ENCODE results near the gene CDCA8.
A peak's percentile ranks its signal among the peaks of the same experiment; 100 is the strongest.
"Not testable (repeated sequence)": the region's sequence is repeated elsewhere in the genome, so short reads cannot be mapped to it uniquely, and the experiment has no call there.

CDCA8 gene

GRCh38 chr1:37732111-37732780, 39.9 kb downstream of the CDCA8 start:
- DNase-seq (ENCODE audit: low read depth in 2 of 3, low spot score in 1 of 3): no peak

DNA sequence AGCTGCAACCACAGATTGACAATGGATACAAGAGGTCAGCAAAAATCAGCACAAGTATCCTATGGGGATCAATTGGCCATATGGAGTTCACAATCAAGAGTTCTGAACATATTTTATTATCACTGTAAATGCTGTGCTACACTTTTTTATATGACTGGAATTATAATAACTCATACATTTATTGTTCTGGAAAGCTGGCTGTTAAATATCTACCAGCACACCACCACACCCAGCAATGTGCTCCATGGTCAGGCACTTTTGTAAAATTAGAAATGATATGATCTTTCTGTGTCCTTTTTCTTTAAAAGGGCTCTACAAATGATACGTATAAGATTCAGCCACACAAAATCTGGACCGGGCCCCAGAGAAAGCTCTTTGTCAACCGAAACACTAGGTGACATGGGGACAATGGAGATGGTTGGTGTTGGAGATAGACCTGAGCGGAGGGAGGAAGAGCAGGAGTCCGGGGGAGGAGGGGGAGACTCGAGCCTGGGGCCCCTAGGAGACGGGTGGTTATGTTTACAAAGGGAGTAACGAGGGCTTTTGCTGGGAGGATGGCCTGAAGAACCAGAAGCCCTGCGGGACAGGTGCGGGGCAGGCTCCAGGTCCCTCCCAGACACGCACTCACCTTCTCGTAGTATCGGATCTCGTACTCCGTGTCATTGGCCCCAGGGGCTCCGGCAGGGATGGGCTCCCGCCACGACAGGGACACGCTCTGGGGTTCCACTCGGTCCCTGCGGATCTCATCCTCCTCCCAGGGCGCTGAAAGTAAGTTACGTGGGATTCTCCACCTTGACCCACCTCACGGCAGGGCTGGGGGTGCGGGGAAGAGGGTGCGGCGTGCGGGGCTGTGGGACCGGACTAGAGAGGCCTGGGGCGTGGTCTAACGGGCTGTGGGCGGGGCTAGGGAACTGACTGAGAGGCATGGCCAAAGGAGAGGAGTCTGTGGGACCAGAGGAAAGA, 42.6 kb downstream of the CDCA8 start:
- no peak for DNase-seq (ENCODE audit: low read depth in 2 of 3, low spot score in 1 of 3)

DNA sequence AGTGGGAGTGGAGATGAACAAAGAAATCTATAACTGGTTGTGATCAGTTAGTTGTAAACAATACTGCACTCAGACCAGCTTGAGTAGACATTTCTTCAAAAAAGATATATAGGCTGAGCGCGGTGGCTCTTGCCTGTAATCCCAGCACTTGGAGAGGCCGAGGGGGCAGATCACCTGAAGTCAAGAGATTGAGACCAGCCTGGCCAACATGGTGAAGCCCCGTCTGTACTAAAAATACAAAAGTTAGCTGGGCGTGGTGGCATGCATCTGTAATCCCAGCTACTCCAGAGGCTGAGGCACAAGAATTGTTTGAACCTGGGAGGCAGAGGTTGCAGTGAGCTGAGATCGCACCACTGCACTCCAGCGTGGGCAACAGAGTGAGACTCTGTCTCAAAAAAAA, 45.7 kb downstream of the CDCA8 start:
- DNase-seq (ENCODE audit: low read depth in 2 of 3, low spot score in 1 of 3): not testable (repeated sequence)

- not testable (repeated sequence) for DNase-seq (ENCODE audit: low read depth in 2 of 3, low spot score in 1 of 3)
Observed at GRCh38 chr1:37738619-37739018, 46.3 kb downstream of the CDCA8 start.

DNA sequence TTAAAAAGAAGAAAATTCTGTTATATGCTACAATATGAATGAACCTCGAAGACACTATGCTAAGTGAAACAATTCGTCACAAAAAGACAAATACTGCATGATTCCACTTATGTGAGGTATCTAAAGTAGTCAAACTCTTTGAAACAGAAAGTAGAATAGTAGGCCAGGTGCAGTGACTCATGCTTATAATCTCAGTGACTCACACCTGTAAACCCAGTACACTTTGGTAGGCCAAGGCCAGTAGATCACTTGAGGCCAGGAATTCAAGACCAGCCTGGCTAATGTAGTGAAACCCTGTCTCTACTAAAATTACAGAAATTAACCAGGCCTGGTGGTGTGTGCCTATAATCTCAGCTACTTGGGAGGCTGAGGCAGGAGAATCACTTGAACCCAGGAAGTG, 46.9 kb downstream of the CDCA8 start:
- DNase-seq (ENCODE audit: low read depth in 2 of 3, low spot score in 1 of 3): no peak

DNA sequence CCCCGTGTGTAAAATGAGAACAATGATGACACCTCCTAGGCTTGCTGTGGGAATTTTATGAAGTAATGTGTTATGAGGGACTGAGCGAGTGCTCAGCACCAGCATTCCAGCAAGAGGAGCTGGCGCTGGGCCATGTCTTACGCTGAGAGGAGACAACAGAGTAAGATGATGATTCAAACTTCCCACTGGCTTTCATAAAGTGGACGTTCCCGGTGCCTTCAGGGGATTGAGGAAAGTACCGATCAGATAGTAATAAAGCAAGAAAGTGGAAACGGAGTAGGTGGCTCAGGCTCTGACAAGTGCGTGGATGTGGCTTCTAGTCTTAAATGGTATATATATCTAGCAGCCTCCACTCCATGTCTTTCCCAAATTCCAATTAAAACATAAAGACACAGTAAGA, 48.8 kb downstream of the CDCA8 start:
- no peak for DNase-seq (ENCODE audit: low read depth in 2 of 3, low spot score in 1 of 3)

GRCh38 chr1:37741662-37742061, 49.3 kb downstream of the CDCA8 start:
- DNase-seq (ENCODE audit: low read depth in 2 of 3, low spot score in 1 of 3): no peak

DNA sequence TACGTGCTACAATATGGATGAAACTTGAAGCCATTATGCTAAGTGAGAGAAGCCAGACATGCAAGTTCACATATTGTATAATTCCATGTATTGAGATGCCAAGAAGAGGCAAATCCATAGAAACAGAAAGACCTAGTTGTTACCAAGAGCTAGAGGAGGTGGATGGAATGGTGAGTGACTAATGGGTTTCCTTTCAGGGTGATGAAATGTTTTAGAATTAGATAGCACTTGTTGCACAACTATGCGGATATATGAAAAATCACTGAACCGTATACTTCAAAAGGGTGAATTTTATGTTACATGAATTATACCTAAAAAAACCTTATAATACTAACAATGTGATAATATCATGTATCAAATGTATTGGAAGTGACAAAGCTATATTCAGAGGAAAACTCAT, 54.5 kb downstream of the CDCA8 start:
- no peak for DNase-seq (ENCODE audit: low read depth in 2 of 3, low spot score in 1 of 3)

- no peak for DNase-seq (ENCODE audit: low read depth in 2 of 3, low spot score in 1 of 3)
Observed at GRCh38 chr1:37748565-37748964, 56.2 kb downstream of the CDCA8 start.

DNA sequence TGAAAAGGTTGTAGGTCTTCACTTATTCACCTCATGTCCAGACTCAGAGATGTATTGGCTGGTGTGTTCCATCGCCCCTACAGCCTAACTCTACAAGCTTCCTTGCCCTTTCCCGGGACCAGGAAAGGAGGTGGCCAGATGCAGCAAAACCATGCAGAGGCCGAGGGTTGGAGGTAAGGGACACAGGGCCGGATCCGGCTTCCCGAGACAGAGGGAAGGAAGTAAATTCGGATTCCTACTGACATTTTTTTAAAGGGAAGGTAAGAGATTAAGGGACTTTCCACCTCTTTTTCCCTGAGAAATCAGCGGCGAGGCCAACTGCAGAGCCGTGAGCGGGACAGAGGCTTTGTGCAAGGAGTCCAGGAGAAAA, 59.9 kb downstream of the CDCA8 start:
- no peak for DNase-seq (ENCODE audit: low read depth in 2 of 3, low spot score in 1 of 3)

DNA sequence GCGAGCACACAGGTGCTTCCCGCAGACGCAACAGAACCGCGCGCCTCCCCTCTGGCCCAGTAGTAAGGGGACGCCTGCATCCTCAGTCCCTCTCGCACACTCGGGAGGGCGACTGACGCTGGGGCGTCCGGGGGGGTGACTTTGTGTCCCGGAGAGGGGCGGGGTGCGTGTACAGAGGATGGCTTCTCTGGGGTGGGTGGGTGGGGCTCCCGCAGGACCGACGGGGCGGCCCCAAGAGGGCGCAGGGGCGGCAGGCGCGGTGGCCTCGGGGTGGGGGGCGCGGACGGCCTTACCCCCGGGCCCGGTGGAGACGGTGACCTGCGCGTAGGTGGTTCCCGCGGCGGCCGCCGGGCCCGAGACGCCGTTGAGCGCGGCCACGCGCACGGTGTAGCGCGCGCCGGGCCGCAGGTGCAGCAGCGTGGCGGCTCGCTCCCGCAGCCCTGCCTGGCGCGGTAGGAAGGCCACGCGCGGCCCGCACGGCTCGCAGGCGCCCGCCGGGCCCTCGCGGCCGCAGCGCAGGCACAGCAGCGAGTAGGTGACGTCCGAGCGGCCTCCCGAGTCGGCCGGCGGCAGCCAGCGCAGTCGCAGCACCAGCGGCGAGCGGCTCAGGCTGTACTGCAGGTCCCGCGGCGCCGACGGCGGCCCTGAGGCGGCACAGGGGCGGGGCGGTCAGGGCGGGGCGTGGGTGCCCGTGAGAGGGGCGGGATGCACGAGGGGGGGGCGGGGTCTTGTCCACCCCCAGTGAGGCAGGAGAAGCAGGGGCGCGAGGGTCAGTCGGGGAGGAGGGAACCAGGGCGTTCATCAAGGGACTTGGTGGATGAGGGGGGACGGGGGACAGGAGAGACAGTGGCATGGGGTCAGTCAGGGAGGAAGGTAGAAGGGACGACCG, 60.5 kb downstream of the CDCA8 start:
- DNase-seq (ENCODE audit: low read depth in 2 of 3, low spot score in 1 of 3): peak in 1 of 3 donors; percentile 22

DNA sequence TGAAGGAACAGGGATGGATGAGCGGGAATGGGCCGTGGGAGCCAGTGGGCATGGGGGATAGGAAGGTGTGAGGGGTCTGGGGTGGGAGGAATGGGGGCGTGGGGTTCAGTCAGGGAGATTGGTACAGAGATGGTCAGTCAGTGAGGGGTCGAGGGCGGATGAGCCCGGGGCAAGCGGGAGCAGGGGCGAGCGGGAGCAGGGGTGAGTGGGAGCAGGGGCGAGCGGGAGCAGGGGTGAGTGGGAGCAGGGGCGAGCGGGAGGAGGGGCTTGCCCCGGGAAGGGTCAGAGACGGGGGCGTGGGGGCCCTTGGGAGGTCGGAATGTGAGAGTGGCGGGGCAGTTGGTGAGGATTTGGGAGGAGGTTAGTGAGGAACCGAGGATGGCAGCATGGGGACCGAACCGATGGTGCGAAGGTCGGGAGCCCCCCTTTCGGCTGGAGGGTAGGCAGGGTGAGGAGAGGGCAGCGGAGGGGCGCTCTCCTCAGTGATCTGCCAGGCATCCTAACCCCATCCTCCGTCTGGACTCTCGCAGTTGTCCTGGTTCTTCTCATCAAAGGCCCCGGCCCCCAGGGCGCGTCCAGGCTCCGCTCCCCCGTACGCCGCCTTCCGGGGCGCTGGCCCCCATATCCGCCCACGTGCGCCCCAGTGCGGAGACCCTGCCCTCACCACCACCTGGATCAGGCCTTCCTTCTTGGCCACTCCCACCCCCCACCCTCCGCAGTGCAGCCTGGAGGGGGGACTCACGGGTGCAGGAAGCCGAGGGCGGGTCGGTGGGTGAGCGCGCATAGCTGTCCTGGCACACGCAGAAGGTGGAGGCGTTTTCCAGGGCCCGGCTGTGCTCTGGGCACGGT, 61.4 kb downstream of the CDCA8 start:
- DNase-seq (ENCODE audit: low read depth in 2 of 3, low spot score in 1 of 3): no peak

- DNase-seq (ENCODE audit: low read depth in 2 of 3, low spot score in 1 of 3): peak in 2 of 3 donors; percentile 32 to 42
Observed at GRCh38 chr1:37755290-37755689, 63.0 kb downstream of the CDCA8 start.

GRCh38 chr1:37755951-37756560, 63.7 kb downstream of the CDCA8 start:
- no peak for DNase-seq (ENCODE audit: low read depth in 2 of 3, low spot score in 1 of 3)
